Heart right ventricle (tissue), 16 donors: ENCODE measurements around the gene AKAP13. TPM values are rescaled to one million over a fixed set of nuclear protein-coding genes. Genes with fewer than 3 reads are reported as not detected.
A peak's percentile ranks its signal among the peaks of the same experiment; 100 is the strongest.

Source experiments
- ATAC-seq, 8 donors: fragments of 200-7000 bp; cut with Tn5 transposase; one replicate each; pipeline ENCODE4 v1.9.1; 2020; ENCODE audit warnings: mild to moderate bottlenecking in 8 of 8, moderate library complexity in 8 of 8, moderate number of reproducible peaks in 1 of 8
- DNase-seq, 2 donors: peaks; one replicate each; pipeline ENCODE4 v3.0.0-alpha.2; 2020
- H3K27ac ChIP-seq, 10 donors: fragments of 200-600 bp; sonication (generic) in 2 of 10; one replicate each; pipeline versions ENCODE4 v1.5.0 to v1.8.0; 2020 to 2022; ENCODE audit warnings: mild to moderate bottlenecking in 3 of 10
- H3K27me3 ChIP-seq, 7 donors: fragments of 200-600 bp; one replicate each; pipeline ENCODE4 v1.8.0; 2021 to 2022; ENCODE audit warnings: mild to moderate bottlenecking in 2 of 7
- H3K36me3 ChIP-seq, 9 donors: fragments of 200-600 bp; sonication (generic) in 1 of 9; one replicate each; pipeline versions ENCODE4 v1.5.0 to v1.8.0; 2020 to 2022; ENCODE audit warnings: mild to moderate bottlenecking in 2 of 9
- H3K4me1 ChIP-seq, 9 donors: fragments of 200-600 bp; sonication (generic) in 1 of 9; one replicate each; pipeline versions ENCODE4 v1.5.0 to v1.8.0; 2020 to 2022; ENCODE audit warnings: mild to moderate bottlenecking in 4 of 9
- H3K4me3 ChIP-seq, 10 donors: fragments of 200-600 bp; sonication (generic) in 2 of 10; one replicate each; pipeline versions ENCODE4 v1.5.0 to v1.8.0; 2020 to 2022; ENCODE audit warnings: mild to moderate bottlenecking in 7 of 10, moderate library complexity in 2 of 10
- H3K9me3 ChIP-seq, 11 donors: fragments of 200-600 bp in 10 of 11; sonication (generic) in 2 of 11; one replicate each; pipeline versions ENCODE4 v1.5.0 to v1.8.0; 2013 to 2022; ENCODE audit warnings: mild to moderate bottlenecking in 2 of 11, control low read depth in 1 of 11, moderate library complexity in 1 of 11
- CTCF ChIP-seq, 9 donors: fragments of 200-600 bp; sonication (generic) in 2 of 9; IDR thresholded peaks; one replicate each; pipeline versions ENCODE4 v1.5.0 to v1.8.0; 2021 to 2022; ENCODE audit warnings: antibody characterized with exemption in 9 of 9, mild to moderate bottlenecking in 5 of 9, moderate library complexity in 1 of 9
- WGBS, 2 donors: extraction: QIAGEN DNeasy Blood & Tissue Kit; methylation state at CpG; one replicate each; pipeline ENCODE4 v1.1.7; 2013; ENCODE audit warnings: inconsistent platforms in 1 of 2; 5-methylcytosine and 5-hydroxymethylcytosine counted together
- intact Hi-C, 10 donors: fragments of 100-400 bp; cut with DNase I; formaldehyde crosslinking; loops; one replicate each; pipeline versions ENCODE4 v1.11.1 to v1.14.2; 2022
- polyA plus RNA-seq, 2 donors: library from polyadenylated mRNA; stranded (reverse); fragments of 200-250 nt; gene quantifications; one replicate each; pipeline ENCODE4 v1.2.3, GENCODE V29; 2013
- total RNA-seq, 10 donors: library from RNA; stranded (reverse); fragmentation: NEBNext Ultra II Directional in 3 of 10; extraction: Animal tissue kit (Norgen Biotek cat#: 25700) in 3 of 10; gene quantifications; one replicate each; pipeline versions ENCODE4 v1.2.1 to v1.2.4, GENCODE V29; 2021 to 2023
- donor health status: Arrhythmogenic right ventricular cardiomyopathy.
- donor health status: ischemic (EF 13 %, LVEDD 7.1; RV severe dilation, severe dysfunction).
- donor health status: healthy with polysubstance abuse.
- donor health status: DM: no; HTN: yes; CAD: no.
- donor health status: DM: no; HTN: no; CAD: no.
- donor health status: ischemic (EF 25% LVEDD 6.9; RV normal size, moderate dysfunction).
- donor health status: ischemic (EF 25% LVEDD 5.7; RV mildly dilated, moderate dysfunction).
- donor health status: healthy.
- donor health status: DM: yes; HTN: yes; CAD: no.
- donor health status: Ischemic cardiomyopathy.
- donor health status: ischemic (EF 35%, LVEDD 5.7; RV mildly dilated, moderate dysfunction).
- donor health status: nonischemic (EF 11% LVEDD 7.7; RV severe dilation, severe dysfunction).
- donor health status: DM: yes; HTN: yes; CAD: no.
- donor health status: PGD.
- donor health status: ischemic (EF 29% LVEDD 5.4; RV normal size, mild dysfunction).
- donor health status: nonischemic (EF 23%, LVEDD 6.1; RV moderate dilation, normal function).

Gene AKAP13
- total and polyA plus RNA-seq, 12 donors: 89.3 to 645 (median 480) TPM

GRCh38 chr15:85367741-85368140, 12.7 kb upstream of the AKAP13 start:
- ATAC-seq: no peak
- peaks cover 0 to 69% (median 0%) of the 10 kb centered on the region in 9 donors for H3K36me3 ChIP-seq
- 95 to 98% methylated on average over 4 of the region's 4 CpGs for WGBS, 2 donors
- TF ChIP-seq CTCF (IDR thresholded peaks at IDR 0.05): no peak
- peak overlapping the region in 1 of 10 donors; percentile 36 for H3K27ac ChIP-seq
- no peak overlapping the region for H3K4me3 ChIP-seq
- H3K4me1 ChIP-seq: peaks cover 0 to 8% (median 1%) of the 10 kb centered on the region in 9 donors
- H3K9me3 ChIP-seq: no peaks in the 10 kb centered on the region
- no peaks in the 10 kb centered on the region for H3K27me3 ChIP-seq
- no peak for DNase-seq
- intact Hi-C loops: no loop called here

GRCh38 chr15:85374831-85375230, 5.6 kb upstream of the AKAP13 start:
- no peak overlapping the region for H3K4me3 ChIP-seq
- TF ChIP-seq CTCF (IDR thresholded peaks at IDR 0.05): no peak
- DNase-seq (no peak), ATAC-seq (no peak)
- intact Hi-C loops: no loop called here
- peaks cover 0 to 60% (median 0%) of the 10 kb centered on the region in 9 donors for H3K36me3 ChIP-seq
- no peaks in the 10 kb centered on the region for H3K27me3 ChIP-seq
- H3K27ac ChIP-seq: peak overlapping the region in 1 of 10 donors; percentile 25
- no peaks in the 10 kb centered on the region for H3K9me3 ChIP-seq
- whole genome bisulfite sequencing, 2 donors: 60 to 71% methylated on average over 4 of the region's 4 CpGs
- H3K4me1 ChIP-seq: peaks cover 0 to 14% (median 2%) of the 10 kb centered on the region in 9 donors

- 82 to 93% methylated on average over 2 of the region's 2 CpGs for WGBS, 2 donors
- Histone ChIP-seq H3K36me3 (peaks cover 0 to 46% (median 0%) of the 10 kb centered on the region in 9 donors), H3K27ac (peak overlapping the region in 3 of 10 donors; percentile 3 to 30 (median 13)), H3K9me3 (no peaks in the 10 kb centered on the region), H3K27me3 (no peaks in the 10 kb centered on the region), H3K4me3 (no peak overlapping the region), H3K4me1 (peaks cover 0 to 23% (median 9%) of the 10 kb centered on the region in 9 donors)
- DNase-seq (no peak), ATAC-seq (no peak)
- intact Hi-C loops: no loop called here
- TF ChIP-seq CTCF (IDR thresholded peaks at IDR 0.05): no peak
Measured at GRCh38 chr15:85377269-85377668, 3.1 kb upstream of the AKAP13 start.

GRCh38 chr15:85377986-85378385, 2.4 kb upstream of the AKAP13 start:
- peaks cover 0 to 31% (median 13%) of the 10 kb centered on the region in 9 donors for H3K4me1 ChIP-seq
- no peak for DNase-seq

More at GRCh38 chr15:85377986-85378385, 2.4 kb upstream of the AKAP13 start:
- H3K27ac ChIP-seq: peak overlapping the region in 4 of 10 donors; percentile 3 to 30 (median 20)
- no peaks in the 10 kb centered on the region for H3K9me3 ChIP-seq
- H3K27me3 ChIP-seq: no peaks in the 10 kb centered on the region
- ATAC-seq: no peak
- 84 to 93% methylated on average over 6 of the region's 6 CpGs for WGBS, 2 donors
- H3K4me3 ChIP-seq: no peak overlapping the region
- intact Hi-C loops: no loop called here
- H3K36me3 ChIP-seq: peaks cover 0 to 39% (median 0%) of the 10 kb centered on the region in 9 donors
- no peak for TF ChIP-seq CTCF (IDR thresholded peaks at IDR 0.05)
